Heart left ventricle (tissue), 13 donors: ENCODE data around the gene DOK7.

Experiments
- CTCF ChIP-seq, 12 donors: fragments of 200-600 bp; sonication (generic) in 4 of 12; IDR thresholded peaks; one replicate each; pipeline versions ENCODE4 v1.5.0 to v1.8.0; 2018 to 2022; ENCODE audit warnings: antibody characterized with exemption in 12 of 12, mild to moderate bottlenecking in 5 of 12
- POLR2A ChIP-seq, 2 donors: fragments of 450-650 bp; IDR thresholded peaks; one replicate each; pipeline ENCODE4 v1.6.1; 2017; ENCODE audit warnings: antibody characterized with exemption in 2 of 2, mild to moderate bottlenecking in 2 of 2, moderate library complexity in 2 of 2
- donor health status: ischemic (EF 13 %, LVEDD 7.1; RV severe dilation, severe dysfunction).
- donor health status: DM: no; HTN: yes; CAD: no.
- donor health status: DM: no; HTN: no; CAD: no.
- donor health status: ischemic (EF 25% LVEDD 6.9; RV normal size, moderate dysfunction).
- donor health status: ischemic (EF 25% LVEDD 5.7; RV mildly dilated, moderate dysfunction).
- donor health status: ischemic (EF 35%, LVEDD 5.7; RV mildly dilated, moderate dysfunction).
- donor health status: nonischemic (EF 11% LVEDD 7.7; RV severe dilation, severe dysfunction).
- donor health status: DM: yes; HTN: yes; CAD: no.
- donor health status: PGD.
- donor health status: ischemic (EF 29% LVEDD 5.4; RV normal size, mild dysfunction).
- donor health status: nonischemic (EF 23%, LVEDD 6.1; RV moderate dilation, normal function).

DNA sequence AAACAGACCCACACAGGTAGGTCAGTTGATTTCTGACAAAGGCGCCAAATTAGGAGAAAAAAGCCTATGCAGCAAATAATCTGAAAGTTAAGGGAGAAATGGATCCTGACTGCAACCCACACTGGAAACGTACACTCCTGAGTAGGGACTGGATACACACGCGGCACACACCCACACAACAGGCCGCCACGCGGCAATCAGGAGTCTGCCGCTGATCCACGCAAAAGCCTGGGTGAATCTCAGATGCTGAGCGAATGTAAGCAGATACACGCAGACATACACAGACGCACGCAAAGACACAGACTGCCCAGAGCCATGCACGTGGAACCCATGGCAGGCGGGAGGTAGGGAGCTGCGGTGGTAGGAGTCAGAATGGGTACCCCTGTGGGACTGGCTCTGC, 47.4 kb downstream of the DOK7 start:
- TF ChIP-seq POLR2A (IDR thresholded peaks at IDR 0.05) (no peak), CTCF (IDR thresholded peaks at IDR 0.05) (no peak)
